DND-41 (cell line): ENCODE measurements around the gene API5.

Experiments used
- EZH2 ChIP-seq: IDR thresholded peaks from 3 replicates; pipeline ENCODE4 v1.6.1; 2012; ENCODE audit warnings: borderline replicate concordance, low read depth, mild to moderate bottlenecking, moderate library complexity, low read length, inconsistent platforms; ENCODE audit not compliant: severe bottlenecking
- TF ChIP-seq, protein P1 (sequence below): IDR thresholded peaks from 2 replicates; pipeline ENCODE4 v1.5.1; 2012; ENCODE audit warnings: borderline replicate concordance, low read length, moderate library complexity, mild to moderate bottlenecking; ENCODE audit not compliant: poor library complexity, severe bottlenecking; ENCODE audit errors: extremely low read depth

- TF ChIP-seq, protein P1, sequence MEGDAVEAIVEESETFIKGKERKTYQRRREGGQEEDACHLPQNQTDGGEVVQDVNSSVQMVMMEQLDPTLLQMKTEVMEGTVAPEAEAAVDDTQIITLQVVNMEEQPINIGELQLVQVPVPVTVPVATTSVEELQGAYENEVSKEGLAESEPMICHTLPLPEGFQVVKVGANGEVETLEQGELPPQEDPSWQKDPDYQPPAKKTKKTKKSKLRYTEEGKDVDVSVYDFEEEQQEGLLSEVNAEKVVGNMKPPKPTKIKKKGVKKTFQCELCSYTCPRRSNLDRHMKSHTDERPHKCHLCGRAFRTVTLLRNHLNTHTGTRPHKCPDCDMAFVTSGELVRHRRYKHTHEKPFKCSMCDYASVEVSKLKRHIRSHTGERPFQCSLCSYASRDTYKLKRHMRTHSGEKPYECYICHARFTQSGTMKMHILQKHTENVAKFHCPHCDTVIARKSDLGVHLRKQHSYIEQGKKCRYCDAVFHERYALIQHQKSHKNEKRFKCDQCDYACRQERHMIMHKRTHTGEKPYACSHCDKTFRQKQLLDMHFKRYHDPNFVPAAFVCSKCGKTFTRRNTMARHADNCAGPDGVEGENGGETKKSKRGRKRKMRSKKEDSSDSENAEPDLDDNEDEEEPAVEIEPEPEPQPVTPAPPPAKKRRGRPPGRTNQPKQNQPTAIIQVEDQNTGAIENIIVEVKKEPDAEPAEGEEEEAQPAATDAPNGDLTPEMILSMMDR: no peak
- TF ChIP-seq EZH2: no peak
Observed at GRCh38 chr11:43328482-43328881, 16.7 kb downstream of the API5 start.
